Measurements from ENCODE around the gene SOX18.
"Not testable (repeated sequence)": the region's sequence is repeated elsewhere in the genome, so short reads cannot be mapped to it uniquely, and the experiment has no call there.

The SOX18 gene

DNA sequence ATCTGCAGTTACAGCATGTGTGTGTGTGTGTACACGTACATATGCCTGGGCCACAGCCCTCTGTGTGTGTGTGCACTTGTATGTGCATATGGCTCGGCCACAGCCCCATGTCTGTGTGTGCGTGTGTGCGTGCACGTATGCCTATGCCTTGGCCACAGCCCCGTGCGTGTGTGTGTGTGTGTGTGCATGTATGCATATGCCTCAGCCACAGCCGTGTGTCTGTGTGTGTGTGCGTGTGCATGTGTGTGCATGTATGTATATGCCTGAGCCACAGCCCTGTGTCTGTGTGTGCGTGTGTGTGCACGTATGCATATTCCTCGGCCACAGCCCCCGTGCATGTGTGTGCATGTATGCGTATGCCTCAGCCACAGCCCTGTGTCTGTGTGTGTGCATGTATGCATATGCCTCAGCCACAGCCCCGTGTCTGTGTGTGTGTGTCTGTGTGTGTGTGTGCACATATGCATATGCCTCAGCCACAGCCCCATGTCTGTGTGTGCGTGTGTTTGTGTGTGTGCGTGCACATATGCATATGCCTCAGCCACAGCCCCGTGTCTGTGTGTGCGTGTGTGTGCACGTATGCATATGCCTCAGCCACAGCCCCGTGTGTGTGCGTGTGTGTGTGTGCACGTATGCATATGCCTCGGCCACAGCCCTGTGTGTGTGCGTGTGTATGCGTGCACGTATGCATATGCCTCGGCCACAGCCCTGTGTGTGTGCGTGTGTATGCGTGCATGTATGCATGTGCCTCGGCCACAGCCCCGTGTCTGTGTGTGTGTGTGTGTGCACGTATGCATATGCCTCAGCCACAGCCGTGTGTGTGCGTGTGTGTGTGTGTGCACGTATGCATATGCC, 28.1 kb downstream of the SOX18 start:
- DNase-seq (ENCODE audit: low read depth) = no peak

DNA sequence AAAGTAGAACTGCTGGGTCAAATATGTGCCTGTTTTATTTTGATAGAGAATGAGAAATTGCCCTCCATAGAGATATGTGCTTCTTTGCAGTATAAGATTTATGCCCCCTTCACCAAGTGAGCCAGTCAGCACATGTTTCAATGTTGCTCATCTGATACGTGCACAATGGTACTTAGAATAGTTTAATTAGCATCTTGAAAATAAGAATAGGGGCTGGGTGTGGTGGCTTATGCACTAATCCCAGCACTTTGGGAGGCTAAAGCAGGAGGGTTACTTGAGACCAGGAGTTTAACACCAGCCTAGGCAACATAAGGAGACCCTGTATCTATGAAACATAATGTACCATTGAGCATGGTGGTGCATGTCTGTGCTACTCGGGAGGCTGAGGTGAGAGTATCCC, 33.8 kb downstream of the SOX18 start:
- no peak for DNase-seq (ENCODE audit: low read depth)

DNA sequence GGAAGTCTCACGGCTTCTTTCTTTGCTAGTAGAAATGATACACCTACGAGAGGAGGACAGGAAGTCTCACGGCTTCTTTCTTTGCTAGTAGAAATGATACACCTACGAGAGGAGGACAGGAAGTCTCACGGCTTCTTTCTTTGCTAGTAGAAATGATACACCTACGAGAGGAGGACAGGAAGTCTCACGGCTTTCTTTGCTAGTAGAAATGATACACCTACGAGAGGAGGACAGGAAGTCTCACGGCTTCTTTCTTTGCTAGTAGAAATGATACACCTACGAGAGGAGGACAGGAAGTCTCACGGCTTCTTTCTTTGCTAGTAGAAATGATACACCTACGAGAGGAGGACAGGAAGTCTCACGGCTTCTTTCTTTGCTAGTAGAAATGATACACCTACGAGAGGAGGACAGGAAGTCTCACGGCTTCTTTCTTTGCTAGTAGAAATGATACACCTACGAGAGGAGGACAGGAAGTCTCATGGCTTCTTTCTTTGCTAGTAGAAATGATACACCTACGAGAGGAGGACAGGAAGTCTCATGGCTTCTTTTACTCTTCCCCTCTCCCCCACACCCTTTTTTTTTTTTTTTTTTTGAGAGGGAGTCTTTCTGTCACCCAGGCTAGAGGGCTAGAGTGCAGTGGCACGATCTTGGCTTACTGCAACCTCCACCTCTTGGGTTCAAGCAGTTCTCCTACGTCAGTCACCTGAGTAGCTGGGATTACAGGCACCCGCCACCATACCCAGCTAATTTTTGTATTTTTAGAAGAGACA, 36.9 kb downstream of the SOX18 start:
- not testable (repeated sequence) for DNase-seq (ENCODE audit: low read depth)

DNA sequence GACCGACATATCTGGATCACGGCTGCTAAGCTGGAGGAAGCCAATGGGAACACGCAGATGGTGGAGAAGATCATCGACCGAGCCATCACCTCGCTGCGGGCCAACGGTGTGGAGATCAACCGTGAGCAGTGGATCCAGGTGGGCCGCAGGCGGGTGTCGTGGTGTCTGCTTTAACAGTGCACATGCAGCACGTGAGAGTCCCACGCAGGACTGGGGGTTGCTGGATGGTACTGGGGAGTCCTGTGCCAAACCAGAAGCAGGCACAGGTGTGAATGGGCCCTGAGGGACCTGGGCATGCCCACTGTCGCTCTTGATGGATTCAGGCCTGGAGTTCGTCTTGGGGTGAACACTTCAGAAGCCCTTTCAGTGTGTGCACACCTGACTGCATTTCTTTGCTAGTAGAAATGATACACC, 38.1 kb downstream of the SOX18 start:
- no peak for DNase-seq (ENCODE audit: low read depth)

DNA sequence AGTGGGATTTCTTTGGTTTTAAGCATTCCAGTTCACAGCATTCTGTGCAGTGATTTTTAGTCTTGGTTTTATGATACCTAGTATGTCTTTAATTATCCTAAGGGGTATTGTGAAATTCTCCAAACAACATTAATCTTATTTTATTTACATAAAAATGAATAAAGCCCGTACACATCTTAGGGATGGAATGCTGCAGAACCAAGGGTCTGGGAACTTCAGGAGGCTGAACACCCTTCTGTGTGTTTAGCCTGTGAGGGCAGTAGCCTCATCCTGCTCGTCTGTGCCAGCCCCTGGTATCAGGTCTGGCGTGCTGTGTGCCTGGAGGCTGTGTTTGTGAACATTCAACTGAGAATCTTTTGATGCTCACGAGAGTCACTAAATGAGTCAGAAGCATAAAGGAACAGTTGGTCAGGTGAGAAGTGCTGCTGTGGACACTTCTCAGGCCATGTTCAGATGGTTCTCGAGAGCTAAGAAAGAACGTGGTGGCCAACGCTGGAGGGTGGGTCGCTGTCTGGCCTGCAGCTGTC, 38.7 kb downstream of the SOX18 start:
- no peak for DNase-seq (ENCODE audit: low read depth)

DNA sequence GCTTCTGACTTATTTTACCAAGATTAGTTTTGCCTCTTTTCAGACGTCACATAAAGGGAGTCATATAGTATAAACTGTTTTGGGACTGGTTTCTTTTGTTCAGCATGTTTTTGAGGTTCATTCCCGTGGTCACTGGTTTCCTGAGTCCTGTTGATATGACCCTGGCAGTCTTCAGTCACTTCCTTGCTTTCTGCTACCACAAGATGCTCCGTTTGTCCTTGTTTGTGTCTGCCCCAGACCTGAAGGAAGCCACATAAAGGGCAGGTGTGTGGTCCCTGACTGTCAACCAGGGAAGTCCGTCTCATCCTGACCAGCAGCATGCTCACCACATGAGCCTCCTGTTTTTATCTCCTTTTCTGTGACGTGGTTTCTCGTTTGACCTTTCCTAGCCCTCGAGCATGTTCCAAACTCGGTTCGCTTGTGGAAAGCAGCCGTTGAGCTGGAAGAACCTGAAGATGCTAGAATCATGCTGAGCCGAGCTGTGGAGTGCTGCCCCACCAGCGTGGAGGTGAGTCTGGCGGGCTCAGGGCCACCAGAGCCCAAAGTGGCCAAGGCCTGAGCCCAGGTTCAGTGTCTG, 39.5 kb downstream of the SOX18 start:
- no peak for DNase-seq (ENCODE audit: low read depth)

DNA sequence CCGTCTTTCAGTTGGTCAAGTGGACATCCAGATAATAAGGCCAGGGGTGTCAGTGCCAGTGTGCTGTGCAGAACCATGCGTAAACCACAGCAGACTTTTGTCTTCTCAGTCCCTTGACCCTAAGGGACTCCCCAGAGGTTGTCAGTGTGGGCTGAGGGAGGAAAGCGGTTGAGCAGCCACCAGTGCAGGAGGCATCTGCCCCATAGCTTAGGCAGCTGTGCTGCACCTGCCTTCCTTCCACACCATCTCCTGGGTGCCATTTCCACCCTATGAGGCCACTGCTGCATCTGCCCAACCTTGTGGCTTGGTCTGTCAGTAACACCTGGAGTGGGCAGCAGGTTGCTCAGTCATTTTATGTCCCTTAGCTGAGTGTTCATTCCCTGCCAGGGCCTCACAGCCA, 42.5 kb downstream of the SOX18 start:
- no peak for DNase-seq (ENCODE audit: low read depth)

DNA sequence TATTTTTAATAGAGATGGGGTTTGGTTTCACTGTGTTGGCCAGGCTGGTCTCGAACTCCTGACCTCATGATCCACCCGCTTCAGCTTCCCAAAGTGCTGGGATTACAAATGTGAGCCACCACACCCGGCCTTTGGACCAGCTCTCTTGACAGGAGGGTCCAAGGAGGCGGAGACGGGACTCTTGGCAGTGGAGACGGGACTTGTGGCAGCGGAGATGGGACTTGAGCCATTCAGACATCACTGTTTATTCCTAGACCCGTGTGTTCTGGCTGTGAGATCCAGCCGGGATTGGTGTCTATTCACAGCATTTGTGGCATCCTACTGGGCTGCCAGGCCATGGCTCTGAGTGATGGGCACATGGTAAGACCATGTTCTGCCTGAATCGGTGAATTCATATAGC, 42.9 kb downstream of the SOX18 start:
- DNase-seq (ENCODE audit: low read depth) = no peak

DNA sequence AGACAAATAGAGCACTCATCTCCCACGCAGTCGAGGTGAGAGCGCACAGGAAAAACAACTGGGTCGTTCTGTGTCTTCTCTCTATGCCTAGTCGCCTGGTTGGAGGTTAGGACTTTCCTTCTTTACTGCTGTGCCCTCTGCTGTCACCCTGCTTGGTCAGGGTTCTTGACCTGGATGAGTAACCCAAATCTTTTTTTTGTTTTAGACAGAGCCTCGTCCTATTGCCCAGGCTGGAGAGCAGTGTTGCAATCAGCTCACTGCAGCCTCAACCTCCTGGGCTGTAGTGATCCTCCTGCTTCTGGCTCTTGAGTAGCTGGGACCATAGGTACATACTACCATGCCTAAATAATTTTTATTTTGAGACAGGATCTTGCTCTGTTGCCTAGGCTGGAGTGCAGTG, 44.0 kb downstream of the SOX18 start:
- DNase-seq (ENCODE audit: low read depth) = no peak

DNA sequence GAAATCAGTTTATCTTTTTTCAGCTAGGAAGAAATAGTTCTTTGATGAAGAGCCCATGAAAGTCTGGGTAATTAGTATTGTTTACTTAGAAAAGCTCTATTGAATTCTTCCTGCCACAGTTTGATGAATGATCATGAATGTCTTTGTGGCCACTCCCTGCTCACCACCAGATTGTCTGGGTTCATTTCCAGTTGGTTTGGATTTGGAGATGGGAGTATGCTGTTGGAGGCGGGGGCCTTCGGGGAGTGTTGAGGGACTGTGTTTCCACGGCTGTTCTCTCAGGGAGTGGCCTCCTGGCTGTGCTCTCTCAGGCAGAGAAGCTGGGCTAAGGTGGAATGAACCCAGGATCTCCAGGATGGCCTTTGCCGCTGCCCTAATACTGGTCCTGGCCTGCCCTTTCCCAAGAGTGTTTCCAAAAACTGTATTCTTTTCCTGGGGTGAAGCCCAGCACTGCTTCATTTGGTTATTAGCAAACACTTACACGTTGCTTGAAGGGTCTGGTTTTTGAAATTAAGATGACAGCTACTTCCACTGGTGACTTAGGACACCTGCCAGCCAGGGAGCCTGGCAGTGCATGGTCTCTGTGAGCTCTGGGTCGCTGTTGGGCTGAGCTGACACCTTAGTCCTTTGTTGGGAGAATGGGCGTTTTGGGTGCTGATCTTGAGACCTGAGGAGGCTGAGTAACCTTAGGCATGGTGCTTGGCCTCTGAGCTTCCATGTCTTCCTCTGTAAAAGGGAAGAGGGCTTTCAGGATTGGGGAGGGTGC, 45.3 kb downstream of the SOX18 start:
- DNase-seq (ENCODE audit: low read depth) = no peak

DNA sequence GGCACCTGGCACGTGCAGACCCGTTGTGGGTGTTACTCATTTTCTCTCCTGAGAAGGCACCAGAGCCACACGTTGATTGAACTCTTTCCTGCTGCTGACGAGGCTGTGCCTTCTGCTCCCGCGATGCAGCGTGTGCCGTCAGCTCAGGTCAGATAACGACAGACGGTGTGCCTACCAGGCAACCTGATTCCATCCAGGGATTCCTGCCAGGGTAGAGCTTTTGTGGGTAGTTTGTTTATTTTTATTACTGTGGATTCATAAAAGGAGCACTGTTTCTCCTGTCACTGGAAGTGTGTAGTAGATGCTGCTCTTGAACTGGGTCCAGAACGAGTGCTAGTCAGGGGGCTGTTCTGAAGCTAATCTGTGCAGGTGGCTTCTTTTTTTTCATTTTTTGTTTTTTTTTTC, 47.8 kb downstream of the SOX18 start:
- DNase-seq (ENCODE audit: low read depth) = no peak

DNA sequence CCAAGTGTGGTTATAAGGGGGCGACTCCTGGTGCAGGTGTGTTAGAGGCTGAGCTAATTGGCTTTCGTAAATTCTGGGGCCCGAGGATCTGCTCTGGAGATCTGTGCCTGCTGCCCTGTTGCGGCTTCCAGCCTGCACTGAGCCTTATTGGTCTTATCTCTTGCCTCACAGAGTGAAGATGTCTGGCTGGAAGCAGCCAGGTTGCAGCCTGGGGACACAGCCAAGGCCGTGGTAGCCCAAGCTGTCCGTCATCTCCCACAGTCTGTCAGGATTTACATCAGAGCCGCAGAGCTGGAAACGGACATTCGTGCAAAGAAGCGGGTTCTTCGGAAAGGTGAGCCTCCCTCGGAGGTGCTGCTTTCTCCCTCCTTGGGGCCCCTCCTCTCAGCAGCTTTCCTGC, 48.5 kb downstream of the SOX18 start:
- no peak for DNase-seq (ENCODE audit: low read depth)

Measured in activated gamma-delta T cell treated with anti-CD3 and anti-CD28 coated beads, Interleukin-2, amount 50 U/mL, for 16 hours (primary cell).